ENCODE results near the gene KIAA0232. TPM values are rescaled to one million over a fixed set of nuclear protein-coding genes. Genes with fewer than 3 reads are reported as not detected.
A peak's percentile ranks its signal among the peaks of the same experiment; 100 is the strongest.

The KIAA0232 gene
- total and polyA plus RNA-seq, 2 of the 8 experiments (the other 6 are each of a cell fraction or from before 2014, with no cell fraction given), result 5.6 to 23.3 TPM

GRCh38 chr4:6783111-6783981, 819 bp downstream of the KIAA0232 start:
- H2BK20ac ChIP-seq (ENCODE audit: low read length), result no peak overlapping the region
- peak overlapping the region; percentile 84 to 99 for H3K4me2 ChIP-seq (ENCODE audit: insufficient read depth in 1 of 2, low read depth in 2 of 2, low read length in 2 of 2)
- peaks cover 4% of the 10 kb centered on the region; the same call in 1 of the 2 replicates for H3K23me2 ChIP-seq (ENCODE audit: low read depth, low read length)
- H3K79me2 ChIP-seq (ENCODE audit: control insufficient read depth in 1 of 2, insufficient read depth in 2 of 2, low read length in 2 of 2), result peaks cover 3 to 45% of the 10 kb centered on the region in 2 experiments; a peak in 3 of 4 replicates
- H2BK15ac ChIP-seq (ENCODE audit: low read length), result no peak overlapping the region
- DNase-seq (ENCODE audit: low read depth in 1 of 2, low spot score in 2 of 2) (peak; percentile 23 to 90), FAIRE-seq (no peak)
- H3K9me3 ChIP-seq (ENCODE audit: insufficient read depth in 2 of 2, low read depth in 1 of 2, low read length in 1 of 2), result no peaks in the 10 kb centered on the region
- peaks cover 0 to 9% (median 0%) of the 10 kb centered on the region in 4 experiments; a peak in 2 of 7 replicates for H3K27me3 ChIP-seq (replicated peaks in 1 of 4; ENCODE audit: control insufficient read depth in 3 of 4, extremely low read depth in 1 of 4, insufficient read depth in 3 of 4, low read length in 3 of 4)
- H4K8ac ChIP-seq (ENCODE audit: extremely low read depth, insufficient read depth, low read length), result peak overlapping the region; percentile 57; the same call in 1 of the 2 replicates
- peak overlapping the region; percentile 67 for H4K5ac ChIP-seq (ENCODE audit: insufficient read length, low read depth, low read length)
- 3% methylated on average over 61 of the region's 91 CpGs; no CpG with 5 or more reads in 1 of the 2 experiments for WGBS, 2 experiments (ENCODE audit: extremely low coverage in 1 of 2, insufficient coverage in 1 of 2, insufficient read length in 1 of 2, insufficient replicate concordance in 2 of 2, low coverage in 1 of 2, low lambda C conversion rate in 2 of 2, missing lambda C conversion rate in 1 of 2)
- no peak overlapping the region for H2AFZ ChIP-seq (ENCODE audit: low read length)
- H2BK12ac ChIP-seq (ENCODE audit: low read depth, low read length), result no peak overlapping the region
- H3K18ac ChIP-seq (ENCODE audit: extremely low read depth, low read length), result peak overlapping the region; percentile 72; the same call in 1 of the 2 replicates
- H2AK5ac ChIP-seq (ENCODE audit: low read depth, low read length), result no peak overlapping the region
- CTCF ChIA-PET (ENCODE audit: partially characterized antibody), result interaction anchor here (1.0 to 4.5 kb wide), 6 partner anchors 12 to 179 kb away, joined by 3 to 29 read pairs (median 4); no protein-coding TSS in a partner anchor
- peak overlapping the region; percentile 5 for H3K14ac ChIP-seq (ENCODE audit: insufficient read length)
- H4K20me1 ChIP-seq (replicated peaks in 1 of 2; ENCODE audit: control insufficient read depth in 1 of 2, insufficient read depth in 2 of 2, low read length in 2 of 2), result peaks cover 20 to 24% of the 10 kb centered on the region in 2 experiments
- peak overlapping the region; percentile 19 for H4K91ac ChIP-seq (replicated peaks; ENCODE audit: insufficient read length, low read length)
- peak overlapping the region; percentile 84 for H3K27ac ChIP-seq (ENCODE audit: low read depth, low read length)
- H3K79me1 ChIP-seq (ENCODE audit: low read depth, low read length), result no peaks in the 10 kb centered on the region
- H2BK120ac ChIP-seq (replicated peaks; ENCODE audit: low read depth, low read length), result no peak overlapping the region
- H3K9ac ChIP-seq (replicated peaks in 1 of 4; ENCODE audit: extremely low read depth in 1 of 4, low read depth in 3 of 4, low read length in 3 of 4), result peak overlapping the region; percentile 67 to 94 (median 80)
- H3K4me1 ChIP-seq (replicated peaks in 1 of 4; ENCODE audit: control insufficient read depth in 3 of 4, insufficient read depth in 4 of 4, low read length in 3 of 4), result peaks cover 4 to 18% (median 12%) of the 10 kb centered on the region in 4 experiments; a peak in 6 of 7 replicates
- H3K23ac ChIP-seq (ENCODE audit: insufficient read length), result no peak overlapping the region
- H3K4ac ChIP-seq (replicated peaks; ENCODE audit: insufficient read length, low read depth, low read length), result no peak overlapping the region
- H3K36me3 ChIP-seq (ENCODE audit: control insufficient read depth in 2 of 4, insufficient read depth in 4 of 4, low read length in 3 of 4), result no peaks in the 10 kb centered on the region
- H2BK5ac ChIP-seq (ENCODE audit: low read depth, low read length), result peak overlapping the region; percentile 50; the same call in 1 of the 2 replicates
- POLR2A ChIA-PET (ENCODE audit: partially characterized antibody), result interaction anchor here (0.9 to 1.6 kb wide), 8 partner anchors 9 to 204 kb away, joined by 3 to 7 read pairs (median 3); no protein-coding TSS in a partner anchor
- peak overlapping the region; percentile 71 to 98 (median 88) for H3K4me3 ChIP-seq (ENCODE audit: extremely low read depth in 1 of 4, insufficient read depth in 2 of 4, low read depth in 3 of 4, low read length in 4 of 4)
- peak overlapping the region; percentile 67 for H3K56ac ChIP-seq (replicated peaks; ENCODE audit: insufficient read length, low read depth, low read length)
- peak; percentile 52; the same call in 1 of the 2 replicates for TF ChIP-seq POLR2AphosphoS5 (IDR thresholded peaks at IDR 0.05; ENCODE audit: low read depth, low read length)
- peak in 1 of 2 experiments; percentile 77; a peak in 2 of 3 replicates for TF ChIP-seq POLR2A (IDR thresholded peaks at IDR 0.05; ENCODE audit: control extremely low read depth in 1 of 2, low read depth in 2 of 2, low read length in 2 of 2)
- TF ChIP-seq TBP (IDR thresholded peaks at IDR 0.05; ENCODE audit: low read depth, low read length), result 0 out of 2 replicates have a peak, but pooled peaks have one; percentile 55
- no peak for TF ChIP-seq SUZ12 (IDR thresholded peaks at IDR 0.05; ENCODE audit: low read length)
- TF ChIP-seq SIX5 (IDR thresholded peaks at IDR 0.05; ENCODE audit: low read depth, low read length), result no peak
- TF ChIP-seq KDM5A (IDR thresholded peaks at IDR 0.05; ENCODE audit: low read length), result no peak
- TF ChIP-seq TAF1 (IDR thresholded peaks at IDR 0.05; ENCODE audit: low read depth, low read length), result peak; percentile 61
- peak; percentile 90 to 96; a peak in 3 of 4 replicates for TF ChIP-seq SIN3A (conservative IDR thresholded peaks at IDR 0.05 in 1 of 2, IDR thresholded peaks at IDR 0.05 in 1 of 2; ENCODE audit: low read depth in 1 of 2, low read length in 2 of 2)

Data from H1 (cell line).